ENCODE results near the gene FABP1. TPM values are rescaled to one million over a fixed set of nuclear protein-coding genes. Genes with fewer than 3 reads are reported as not detected.

Gene FABP1
- total RNA-seq, 1 experiment from 2014 or later, result not detected

GRCh38 chr2:88168386-88168785 lies 40.5 kb upstream of the FABP1 start:
- ChIA-PET CTCF (no interaction called here), POLR2A (ENCODE audit: low non-redundant PET) (no interaction called here)
- no peaks in the 10 kb centered on the region for H3K9me3 ChIP-seq (ENCODE audit: low read depth, low read length, poor library complexity, severe bottlenecking)
- no peaks in the 10 kb centered on the region for H3K36me3 ChIP-seq (ENCODE audit: insufficient read depth, low read length, poor library complexity, severe bottlenecking)
- TF ChIP-seq CTCF (conservative IDR thresholded peaks at IDR 0.05; ENCODE audit: low read depth, low read length) (no peak), EZH2 (IDR thresholded peaks at IDR 0.05; ENCODE audit: borderline replicate concordance, low read depth, low read length, poor library complexity, severe bottlenecking) (no peak)
- H3K27ac ChIP-seq (ENCODE audit: low read depth, low read length, poor library complexity, severe bottlenecking), result no peak overlapping the region
- no peaks in the 10 kb centered on the region for H3K4me1 ChIP-seq (ENCODE audit: insufficient read depth, low read length, poor library complexity, severe bottlenecking)
- no peak for DNase-seq (ENCODE audit: low spot score)
- no TSS peak for BruUV-seq (replicated peaks)
- intact Hi-C loops (cut with micrococcal nuclease; ENCODE audit: unreplicated experiment), result no loop called here
- H3K4me3 ChIP-seq (ENCODE audit: low read depth, low read length, poor library complexity, severe bottlenecking), result no peak overlapping the region
- peaks cover 7% of the 10 kb centered on the region for H3K27me3 ChIP-seq (replicated peaks; ENCODE audit: insufficient read depth, low read depth, low read length, poor library complexity)

GRCh38 chr2:88167740-88168139 lies 39.9 kb upstream of the FABP1 start:
- H3K4me1 ChIP-seq (ENCODE audit: insufficient read depth, low read length, poor library complexity, severe bottlenecking), result no peaks in the 10 kb centered on the region
- no peak for DNase-seq (ENCODE audit: low spot score)
- BruUV-seq (replicated peaks), result no TSS peak
- TF ChIP-seq CTCF (conservative IDR thresholded peaks at IDR 0.05; ENCODE audit: low read depth, low read length) (no peak), EZH2 (IDR thresholded peaks at IDR 0.05; ENCODE audit: borderline replicate concordance, low read depth, low read length, poor library complexity, severe bottlenecking) (no peak)
- no peak overlapping the region for H3K4me3 ChIP-seq (ENCODE audit: low read depth, low read length, poor library complexity, severe bottlenecking)
- H3K27me3 ChIP-seq (replicated peaks; ENCODE audit: insufficient read depth, low read depth, low read length, poor library complexity), result peaks cover 7% of the 10 kb centered on the region
- ChIA-PET POLR2A (ENCODE audit: low non-redundant PET) (no interaction called here), CTCF (no interaction called here)
- no peaks in the 10 kb centered on the region for H3K36me3 ChIP-seq (ENCODE audit: insufficient read depth, low read length, poor library complexity, severe bottlenecking)
- intact Hi-C loops (cut with micrococcal nuclease; ENCODE audit: unreplicated experiment), result no loop called here
- no peak overlapping the region for H3K27ac ChIP-seq (ENCODE audit: low read depth, low read length, poor library complexity, severe bottlenecking)
- no peaks in the 10 kb centered on the region for H3K9me3 ChIP-seq (ENCODE audit: low read depth, low read length, poor library complexity, severe bottlenecking)

- Histone ChIP-seq H3K27ac (ENCODE audit: low read depth, low read length, poor library complexity, severe bottlenecking) (no peak overlapping the region), H3K4me3 (ENCODE audit: low read depth, low read length, poor library complexity, severe bottlenecking) (no peak overlapping the region), H3K4me1 (ENCODE audit: insufficient read depth, low read length, poor library complexity, severe bottlenecking) (no peaks in the 10 kb centered on the region), H3K27me3 (replicated peaks; ENCODE audit: insufficient read depth, low read depth, low read length, poor library complexity) (peaks cover 1% of the 10 kb centered on the region), H3K9me3 (ENCODE audit: low read depth, low read length, poor library complexity, severe bottlenecking) (no peaks in the 10 kb centered on the region), H3K36me3 (ENCODE audit: insufficient read depth, low read length, poor library complexity, severe bottlenecking) (no peaks in the 10 kb centered on the region)
- TF ChIP-seq CTCF (conservative IDR thresholded peaks at IDR 0.05; ENCODE audit: low read depth, low read length), result no peak
- no peak for TF ChIP-seq EZH2 (IDR thresholded peaks at IDR 0.05; ENCODE audit: borderline replicate concordance, low read depth, low read length, poor library complexity, severe bottlenecking)
- DNase-seq (ENCODE audit: low spot score), result no peak
- intact Hi-C loops (cut with micrococcal nuclease; ENCODE audit: unreplicated experiment), result no loop called here
- ChIA-PET CTCF (no interaction called here), POLR2A (ENCODE audit: low non-redundant PET) (no interaction called here)
- BruUV-seq (replicated peaks), result no TSS peak
Measured at GRCh38 chr2:88165332-88166003, 37.6 kb upstream of the FABP1 start.
